Activated CD8-positive, alpha-beta memory T cell treated with anti-CD3 and anti-CD28 coated beads for 1 hour (primary cell): Measurements from ENCODE around the gene PAPPA2.
"Not testable (repeated sequence)": the region's sequence is repeated elsewhere in the genome, so short reads cannot be mapped to it uniquely, and the experiment has no call there.

Source experiments
- DNase-seq, 2 donors: peaks; one replicate each; pipeline ENCODE4 v3.0.0-alpha.2; 2020; ENCODE audit warnings: low read depth in 1 of 2; ENCODE audit errors: extremely low read depth in 1 of 2

PAPPA2 gene

GRCh38 chr1:176551146-176551545 lies 88.2 kb downstream of the PAPPA2 start:
- no peak for DNase-seq

DNA sequence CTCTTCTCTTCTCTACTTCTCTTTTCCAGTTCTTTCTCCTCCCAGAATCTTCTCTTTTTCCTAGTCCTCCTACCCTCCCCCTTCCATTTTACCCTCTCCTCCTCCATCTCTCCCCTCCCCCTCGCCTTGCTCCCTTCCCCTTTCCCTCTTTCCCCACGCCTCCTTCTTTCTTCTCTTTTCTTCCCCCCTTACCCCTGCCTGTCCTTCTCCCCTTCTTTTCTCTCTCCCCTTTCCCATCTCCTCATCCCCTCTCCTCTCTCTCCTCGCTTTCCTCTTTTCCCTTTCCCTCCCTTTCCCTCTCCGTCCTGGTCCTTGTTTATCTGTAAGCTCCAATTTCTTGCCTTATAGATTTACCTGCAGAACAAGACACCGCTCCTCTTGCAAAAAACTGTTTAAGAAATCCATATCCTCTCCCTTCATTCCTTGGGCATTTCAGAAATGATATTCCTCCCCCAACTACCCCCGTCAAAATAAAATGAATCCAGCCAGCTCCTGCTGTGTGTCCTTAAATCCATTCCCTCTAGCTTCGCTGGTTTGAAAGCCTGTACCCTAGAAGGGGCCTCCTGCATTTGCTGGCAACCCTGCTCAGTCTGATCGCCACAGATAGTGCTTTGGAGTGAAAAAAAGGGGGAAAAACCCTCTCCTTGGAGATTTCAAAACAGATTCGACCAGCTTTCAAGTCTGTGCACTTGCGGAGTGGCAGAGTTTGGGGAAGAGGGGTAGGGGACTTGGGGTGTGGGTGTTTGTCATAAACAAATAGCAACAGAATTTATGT lies 89.4 kb downstream of the PAPPA2 start:
- no peak for DNase-seq

GRCh38 chr1:176552999-176553398 lies 90.0 kb downstream of the PAPPA2 start:
- DNase-seq: no peak

GRCh38 chr1:176556288-176556687 lies 93.3 kb downstream of the PAPPA2 start:
- no peak for DNase-seq

GRCh38 chr1:176557543-176558258 lies 94.7 kb downstream of the PAPPA2 start:
- no peak for DNase-seq

DNA sequence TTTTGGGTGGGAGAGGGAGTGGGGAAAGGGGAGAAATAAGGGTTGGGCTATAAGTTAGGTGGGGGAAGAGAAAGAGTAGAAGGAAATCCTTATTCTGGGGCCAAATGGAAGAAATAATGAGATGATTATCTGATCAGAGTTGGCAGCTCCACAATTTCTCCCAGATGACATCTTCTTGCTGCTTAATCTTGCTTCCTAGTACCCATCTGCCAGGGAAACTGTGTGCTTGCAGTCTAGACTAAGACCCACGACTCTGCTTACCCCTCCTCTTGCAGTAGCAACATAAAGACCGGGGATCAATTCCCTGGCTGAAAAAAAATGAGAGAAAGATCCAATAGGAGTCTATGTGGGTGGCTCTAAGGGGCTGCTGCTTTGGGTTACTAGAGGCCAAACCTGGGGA lies 95.6 kb downstream of the PAPPA2 start:
- no peak for DNase-seq

DNA sequence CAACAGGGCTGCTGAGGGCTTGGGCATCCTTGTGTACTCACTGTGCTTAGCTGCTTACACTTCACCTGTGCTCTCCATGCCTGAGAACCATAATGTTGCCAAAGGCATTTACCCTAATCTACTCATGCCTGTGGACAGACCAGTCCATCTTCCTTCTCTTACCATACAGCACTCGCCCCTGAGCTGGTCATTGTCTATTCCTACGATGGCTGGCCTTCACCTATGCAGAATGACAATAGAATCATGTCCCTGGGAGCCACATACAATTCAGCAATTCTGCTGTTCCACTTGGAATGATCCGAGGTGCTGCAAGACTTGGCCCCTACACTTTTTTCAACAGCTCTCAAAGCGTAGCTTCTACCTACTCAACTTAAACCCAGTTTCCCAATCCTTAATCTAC lies 96.5 kb downstream of the PAPPA2 start:
- no peak for DNase-seq

DNA sequence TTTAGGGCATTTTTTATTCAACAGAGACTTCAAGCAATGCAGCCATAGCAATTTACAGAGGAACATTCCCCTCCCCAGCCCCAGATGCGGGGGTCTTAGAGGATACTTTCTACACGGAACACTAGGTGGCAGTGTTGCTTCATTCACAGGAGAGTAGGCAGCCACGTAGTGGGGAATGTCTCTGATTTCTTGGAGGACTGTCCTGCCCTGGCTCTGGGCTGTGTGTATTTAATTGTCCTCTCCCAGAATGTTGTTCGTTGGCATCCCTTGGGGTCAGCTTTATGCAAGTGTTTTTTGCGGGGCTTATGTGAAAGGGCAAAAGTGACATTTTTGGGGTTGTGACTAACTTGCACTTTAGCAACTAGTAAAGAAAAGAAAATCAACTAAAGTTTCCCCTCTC lies 96.9 kb downstream of the PAPPA2 start:
- no peak for DNase-seq

- no peak for DNase-seq
These were observed 97.7 kb downstream of the PAPPA2 start for GRCh38 chr1:176560681-176561080.

GRCh38 chr1:176561761-176562160 lies 98.8 kb downstream of the PAPPA2 start:
- not testable (repeated sequence) for DNase-seq

GRCh38 chr1:176566004-176566975 lies 103.3 kb downstream of the PAPPA2 start:
- DNase-seq: no peak

- DNase-seq: no peak
These were observed 104.3 kb downstream of the PAPPA2 start for GRCh38 chr1:176567190-176567794.

GRCh38 chr1:176568185-176568584 lies 105.2 kb downstream of the PAPPA2 start:
- no peak for DNase-seq

GRCh38 chr1:176574756-176575155 lies 111.8 kb downstream of the PAPPA2 start:
- DNase-seq: no peak

DNA sequence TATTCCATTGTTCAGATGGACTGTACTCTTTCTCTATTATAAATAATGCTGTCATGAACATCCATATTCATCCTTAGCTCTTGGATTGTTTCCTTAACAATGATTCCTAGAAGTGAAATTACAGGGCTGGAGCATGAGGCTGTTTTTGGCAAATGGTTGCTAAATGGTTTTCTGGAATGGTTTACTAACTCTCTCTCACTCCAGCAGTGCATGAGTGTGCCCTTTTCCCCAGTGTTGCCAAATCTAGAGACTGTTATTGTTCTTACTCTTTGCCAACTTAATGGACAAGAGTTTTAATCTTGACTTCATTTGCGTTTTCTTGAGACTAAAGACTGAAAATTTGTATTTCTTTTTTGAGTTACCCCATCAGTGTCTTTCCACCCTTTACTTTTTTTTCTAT lies 113.0 kb downstream of the PAPPA2 start:
- no peak for DNase-seq

DNA sequence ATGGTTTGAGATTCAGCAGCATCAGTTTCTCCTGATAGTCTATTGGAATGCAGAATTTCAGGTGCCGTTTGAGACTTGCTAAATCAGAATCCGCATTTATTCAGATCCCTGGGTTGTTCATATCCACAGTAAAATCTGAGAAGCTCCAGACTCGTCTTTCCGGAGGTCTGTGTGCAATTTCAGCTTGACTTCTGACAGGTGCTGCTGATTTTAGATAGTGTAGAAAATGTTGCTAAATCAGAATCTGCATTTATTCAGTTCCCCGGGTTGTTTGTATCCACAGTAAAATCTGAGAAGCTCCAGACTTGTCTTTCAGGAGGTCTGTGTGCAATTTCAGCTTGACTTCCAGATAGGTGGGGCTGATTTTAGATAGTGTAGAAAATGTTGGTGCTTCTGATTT lies 113.7 kb downstream of the PAPPA2 start:
- DNase-seq: no peak

- no peak for DNase-seq
These were observed 114.7 kb downstream of the PAPPA2 start for GRCh38 chr1:176577646-176578197.

DNA sequence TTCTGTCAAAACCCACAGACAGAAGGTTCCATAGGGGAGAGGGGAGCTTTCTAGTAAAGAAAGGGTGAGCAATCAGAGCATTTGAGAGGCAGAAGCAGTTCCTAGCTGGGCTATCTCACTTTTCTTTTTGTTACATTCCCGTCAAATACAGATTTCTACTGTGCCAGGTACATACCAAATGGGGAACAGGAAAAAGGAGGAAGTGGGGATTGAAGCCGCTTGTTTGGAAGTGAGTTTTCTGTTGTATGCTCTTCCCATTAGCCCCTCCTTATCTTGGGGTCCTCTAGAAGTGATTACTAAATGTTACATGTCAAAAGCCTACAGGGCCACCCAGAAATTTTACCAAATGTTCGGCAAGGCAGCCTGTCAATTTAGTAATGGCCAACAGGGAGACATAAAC lies 116.1 kb downstream of the PAPPA2 start:
- no peak for DNase-seq

DNA sequence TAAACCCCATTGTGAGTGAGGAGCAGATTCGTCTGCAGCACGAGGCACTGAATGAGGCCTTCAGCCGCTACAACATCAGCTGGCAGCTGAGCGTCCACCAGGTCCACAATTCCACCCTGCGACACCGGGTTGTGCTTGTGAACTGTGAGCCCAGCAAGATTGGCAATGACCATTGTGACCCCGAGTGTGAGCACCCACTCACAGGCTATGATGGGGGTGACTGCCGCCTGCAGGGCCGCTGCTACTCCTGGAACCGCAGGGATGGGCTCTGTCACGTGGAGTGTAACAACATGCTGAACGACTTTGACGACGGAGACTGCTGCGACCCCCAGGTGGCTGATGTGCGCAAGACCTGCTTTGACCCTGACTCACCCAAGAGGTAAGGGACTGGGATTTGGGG lies 132.2 kb downstream of the PAPPA2 start:
- DNase-seq: no peak

- DNase-seq: no peak
These were observed 138.4 kb downstream of the PAPPA2 start for GRCh38 chr1:176601348-176601747.
